Activated gamma-delta T cell treated with Interleukin-2 at 50 U/mL for 16 hours (primary cell): Measurements from ENCODE around the gene SNCA.

Experiments
- DNase-seq: peaks from one replicate; pipeline ENCODE4 v3.0.0-alpha.2; 2020

Gene SNCA

GRCh38 chr4:89752932-89753598, 83.9 kb downstream of the SNCA start:
- DNase-seq: no peak

- DNase-seq: no peak
Measured at GRCh38 chr4:89751416-89751815, 85.5 kb downstream of the SNCA start.

- no peak for DNase-seq
Measured at GRCh38 chr4:89746377-89746776, 90.6 kb downstream of the SNCA start.

DNA sequence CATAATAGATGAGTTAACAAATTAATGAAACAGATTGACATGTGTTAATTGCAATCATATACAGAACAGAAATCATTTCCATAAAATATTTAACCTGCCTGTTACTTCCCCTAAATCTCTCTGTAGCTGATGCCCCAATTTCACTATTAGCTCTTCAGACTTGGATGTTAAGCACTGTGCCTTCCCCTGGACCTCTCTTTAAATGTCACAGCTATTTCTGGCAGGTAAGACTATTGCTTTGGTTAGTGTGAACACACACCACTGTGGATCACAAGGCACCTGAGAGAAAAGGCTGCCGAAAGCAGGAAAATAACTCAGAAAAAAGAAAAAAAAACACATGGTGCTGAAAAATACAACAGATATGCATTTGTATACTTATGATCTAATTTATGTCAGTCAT, 91.3 kb downstream of the SNCA start:
- DNase-seq: no peak

- no peak for DNase-seq
Measured at GRCh38 chr4:89744914-89745313, 92.0 kb downstream of the SNCA start.

GRCh38 chr4:89741768-89742167, 95.2 kb downstream of the SNCA start:
- no peak for DNase-seq

DNA sequence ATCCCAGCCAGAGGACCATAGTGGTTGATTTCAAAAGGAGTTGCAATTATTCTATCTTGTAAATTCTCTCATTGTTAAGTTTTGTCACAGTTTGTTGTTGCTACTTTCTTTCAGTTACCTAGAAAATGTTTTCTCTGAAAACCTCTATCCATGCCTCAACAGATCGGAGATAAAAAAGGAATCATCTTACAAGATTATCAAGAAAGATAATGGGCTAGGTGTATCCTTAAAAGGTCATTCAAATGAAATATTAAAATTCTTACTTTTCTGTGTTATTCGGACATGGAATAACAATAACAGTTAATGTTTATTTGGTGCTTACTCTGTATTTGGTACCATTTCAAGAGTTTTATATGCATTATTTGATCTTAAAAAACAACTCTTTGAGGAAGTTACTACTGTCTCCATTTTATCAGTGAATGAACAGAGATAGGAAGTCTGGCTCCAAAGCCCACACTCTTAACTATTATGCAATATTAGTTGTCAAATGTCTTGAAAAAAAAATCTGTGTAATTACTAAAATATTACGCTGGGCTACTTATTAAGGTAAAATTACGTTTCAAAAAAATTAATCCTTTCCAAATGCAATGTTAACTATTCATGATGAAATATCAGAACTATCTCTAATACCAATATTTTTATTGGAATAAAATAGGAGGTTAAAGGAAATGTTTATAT, 97.5 kb downstream of the SNCA start:
- DNase-seq: no peak

GRCh38 chr4:89737888-89738287, 99.1 kb downstream of the SNCA start:
- no peak for DNase-seq

DNA sequence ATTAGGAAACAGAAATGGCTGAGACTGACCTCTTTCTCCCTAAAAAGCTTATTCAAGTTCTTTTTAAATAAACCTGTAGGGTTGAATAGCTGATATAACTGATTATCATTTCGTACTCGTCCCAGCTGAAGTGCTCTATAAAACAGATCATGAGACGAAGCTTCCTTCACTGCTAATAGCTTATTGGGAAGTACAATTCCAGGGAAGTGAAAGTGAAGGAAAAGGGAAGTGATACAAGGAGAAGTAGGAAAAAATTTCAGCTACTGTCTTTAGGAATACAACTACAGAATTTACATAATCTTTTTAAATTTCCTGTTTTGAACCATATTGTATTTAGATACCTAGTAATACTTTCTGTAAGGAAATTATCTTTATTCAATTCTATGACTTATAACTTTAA, 103.0 kb downstream of the SNCA start:
- DNase-seq: no peak

- no peak for DNase-seq
Measured at GRCh38 chr4:89727238-89727637, 109.7 kb downstream of the SNCA start.

GRCh38 chr4:89725268-89725667, 111.7 kb downstream of the SNCA start:
- DNase-seq: no peak

- DNase-seq: no peak
Measured at GRCh38 chr4:89724716-89725115, 112.2 kb downstream of the SNCA start.

DNA sequence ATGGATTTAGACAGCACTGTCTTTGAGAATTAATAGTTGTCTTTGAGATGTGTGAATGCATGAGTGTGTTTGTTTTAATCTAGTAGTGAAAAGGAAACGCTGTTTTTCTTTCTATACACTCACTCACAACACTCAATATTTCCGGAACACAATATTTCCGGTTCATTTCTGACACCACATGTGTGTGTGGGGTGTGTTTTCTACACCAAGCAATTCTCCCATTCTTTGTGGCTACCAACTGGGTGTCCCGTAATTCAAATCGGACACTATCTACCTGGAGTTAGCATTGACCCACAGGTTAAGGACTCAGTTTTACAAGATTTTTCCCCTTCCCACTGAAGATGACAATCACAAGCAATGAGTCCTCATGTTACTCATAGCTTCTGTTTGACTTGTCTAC, 113.9 kb downstream of the SNCA start:
- DNase-seq: no peak

DNA sequence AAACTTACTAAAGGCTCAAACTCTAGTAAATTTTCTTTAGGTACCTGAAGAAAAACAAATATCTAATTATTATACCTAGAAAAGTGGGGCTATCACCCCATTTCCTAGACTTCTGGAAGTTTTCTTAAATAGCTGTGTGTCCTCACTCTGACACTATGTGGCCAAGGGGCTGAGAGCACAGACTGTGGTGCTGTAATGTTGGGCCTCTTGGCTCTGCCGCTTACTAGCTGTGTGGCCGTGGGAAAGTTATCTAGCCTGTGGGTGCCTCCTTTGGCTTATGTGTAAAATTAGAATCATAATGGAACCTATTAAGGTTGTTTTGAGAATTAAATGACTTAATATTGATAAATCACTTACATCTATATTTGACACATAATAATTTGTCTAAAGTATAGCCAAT, 114.4 kb downstream of the SNCA start:
- no peak for DNase-seq

GRCh38 chr4:89720981-89721380, 116.0 kb downstream of the SNCA start:
- DNase-seq: no peak

- DNase-seq: no peak
Measured at GRCh38 chr4:89719536-89720090, 117.3 kb downstream of the SNCA start.

GRCh38 chr4:89716893-89717292, 120.1 kb downstream of the SNCA start:
- no peak for DNase-seq

- no peak for DNase-seq
Measured at GRCh38 chr4:89715631-89716030, 121.3 kb downstream of the SNCA start.

DNA sequence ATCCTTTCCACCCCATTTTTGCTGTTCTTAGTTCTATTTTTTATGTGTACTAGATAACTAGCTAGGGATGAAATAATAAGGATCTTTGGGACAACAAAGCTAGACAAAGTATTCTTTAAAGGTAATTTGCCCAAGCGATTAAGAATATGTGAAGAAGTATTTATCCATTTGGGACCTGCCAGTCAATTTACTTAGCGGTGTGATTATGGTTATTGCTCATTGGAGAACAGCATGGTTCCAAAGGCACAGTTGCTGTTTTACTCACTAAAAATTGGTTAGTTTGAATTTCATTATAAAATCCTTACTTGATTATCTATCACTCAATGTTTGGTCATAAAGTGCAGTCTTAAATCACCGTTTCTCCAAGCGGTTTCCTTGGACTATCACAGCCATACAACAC, 124.1 kb downstream of the SNCA start:
- no peak for DNase-seq

DNA sequence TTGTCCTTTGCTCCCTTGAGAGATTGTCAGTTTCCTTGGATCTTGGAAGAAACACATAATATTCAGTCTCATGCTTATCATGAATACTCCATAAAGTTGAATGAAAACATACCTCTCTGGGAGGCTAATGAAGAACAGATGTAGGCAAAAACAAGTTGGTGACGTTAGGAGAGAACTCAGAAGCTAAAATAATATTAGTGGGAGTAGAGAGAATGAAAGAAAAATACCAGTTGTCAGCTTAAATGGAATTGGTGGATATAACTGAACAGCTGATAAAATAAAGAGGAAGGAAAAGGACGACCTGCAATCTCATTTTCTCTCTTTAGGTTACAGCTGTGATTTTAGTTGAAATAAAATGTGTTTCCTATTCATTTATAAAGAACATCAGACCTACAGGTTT, 124.8 kb downstream of the SNCA start:
- DNase-seq: no peak

DNA sequence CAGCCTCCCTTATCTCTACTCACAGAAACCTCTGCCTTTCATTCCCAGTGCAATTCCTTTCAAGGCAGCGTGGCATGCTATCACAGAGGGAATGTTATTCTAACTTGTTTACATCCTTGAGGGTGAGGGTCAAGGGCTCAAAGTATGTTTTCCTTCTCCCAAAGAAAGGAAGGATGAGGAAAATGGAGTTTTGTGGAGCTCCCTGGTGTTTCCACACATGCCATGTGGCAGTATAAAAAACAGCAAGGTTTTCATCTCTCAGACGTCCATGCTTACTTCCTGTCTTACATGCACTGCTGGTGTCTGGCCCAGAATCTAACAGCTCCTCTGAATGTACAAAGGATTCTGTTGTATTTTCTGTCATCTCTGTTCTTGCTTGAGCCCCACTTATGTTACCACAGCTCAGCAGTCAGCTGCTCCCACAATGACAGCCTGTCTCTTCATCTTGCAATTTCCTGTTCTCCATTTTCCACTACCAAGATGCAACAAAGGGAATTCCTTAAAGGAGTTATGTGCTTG, 128.0 kb downstream of the SNCA start:
- DNase-seq: no peak

DNA sequence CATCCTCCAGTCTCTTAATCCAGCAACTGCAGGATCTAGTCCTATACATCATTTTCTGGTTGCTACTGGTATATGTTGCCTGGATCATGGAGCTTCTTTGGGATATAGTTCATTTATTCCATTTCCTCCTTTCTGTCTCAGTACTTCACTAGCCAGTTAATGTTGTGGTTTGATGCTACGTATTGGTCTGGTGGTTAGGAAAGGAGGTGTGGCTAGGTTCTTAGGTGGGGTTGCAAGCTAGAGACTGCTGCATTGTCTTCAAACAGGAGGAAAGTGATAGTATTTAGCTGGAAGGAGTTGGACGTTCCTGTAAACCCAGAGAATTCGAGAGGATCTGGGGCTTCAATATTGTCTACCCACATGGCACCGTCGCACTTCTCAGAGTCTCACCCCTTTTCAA, 129.5 kb downstream of the SNCA start:
- no peak for DNase-seq

- DNase-seq: no peak
Measured at GRCh38 chr4:89704651-89705395, 132.1 kb downstream of the SNCA start.
